H1 (cell line): ENCODE results near the gene LAX1. TPM values are rescaled to one million over a fixed set of nuclear protein-coding genes. Genes with fewer than 3 reads are reported as not detected.

ENCODE experiments used
- ATF2 ChIP-seq: IDR thresholded peaks from 2 replicates; pipeline ENCODE4 v1.6.1; 2012; ENCODE audit warnings: low read length, inconsistent platforms
- EZH2 ChIP-seq: fragments of 200-600 bp; sonication (generic); IDR thresholded peaks from 2 replicates; pipeline ENCODE4 v1.7.1; 2012; ENCODE audit warnings: low read depth, mild to moderate bottlenecking, moderate library complexity, low read length, inconsistent platforms; ENCODE audit not compliant: severe bottlenecking
- MAX ChIP-seq: IDR thresholded peaks from 2 replicates; pipeline ENCODE4 v1.6.1; 2012; ENCODE audit warnings: inconsistent platforms
- RBBP5 ChIP-seq: IDR thresholded peaks from 2 replicates; pipeline ENCODE4 v1.7.1; 2012; ENCODE audit warnings: low read depth, mild to moderate bottlenecking, inconsistent platforms, low read length, moderate library complexity, borderline replicate concordance
- SIX5 ChIP-seq: IDR thresholded peaks from 2 replicates; pipeline ENCODE4 v1.6.1; 2011; ENCODE audit warnings: mild to moderate bottlenecking, low read depth, low read length
- polyA plus RNA-seq, 7 experiments: library from polyadenylated mRNA; depleted of rRNA in 3 of 7; stranded (reverse) in 5 of 7; unstranded in 2 of 7; fragments of >200 nt in 5 of 7; fragments of 200-250 nt in 2 of 7; gene quantifications; 1 replicate in 5 of 7; 2 replicates in 1 of 7; 4 replicates in 1 of 7; pipeline versions ENCODE4 v1.2.1 to v1.2.3, GENCODE V29; 2011 to 2013; ENCODE audit warnings: missing spikeins in 2 of 7, mixed read lengths in 2 of 7
- total RNA-seq: library from RNA; stranded (reverse); fragmentation: NEBNext Ultra II Directional; extraction: Animal tissue kit (Norgen Biotek cat#: 25700); gene quantifications from 2 replicates; pipeline ENCODE4 v1.2.1, GENCODE V29; 2021

Gene LAX1
- total and polyA plus RNA-seq, 2 of the 8 experiments (the other 6 are each of a cell fraction or from before 2014, with no cell fraction given), result 0.11 TPM; not detected in 1

- TF ChIP-seq EZH2 (no peak), ATF2 (no peak), RBBP5 (no peak), SIX5 (no peak), MAX (no peak)
Measured at GRCh38 chr1:203763505-203763904, 1.5 kb upstream of the LAX1 start (continued).
